H1 (cell line): ENCODE data around the gene CCDC157.

Source experiments
- BCL11A ChIP-seq, 2 experiments: IDR thresholded peaks; one replicate each; pipeline ENCODE4 v1.6.1; 2011; ENCODE audit warnings: low read depth in 2 of 2, low read length in 2 of 2, mild to moderate bottlenecking in 2 of 2
- CBX8 ChIP-seq: fragments of 300-800, 300-1000 bp; sonication (generic); IDR thresholded peaks from 2 replicates; pipeline ENCODE4 v1.7.1; 2016; ENCODE audit warnings: low read depth, low read length, borderline replicate concordance
- CTCF ChIP-seq, 3 experiments: IDR thresholded peaks; 1 replicate in 2 of 3; 2 replicates in 1 of 3; pipeline versions ENCODE4 v1.5.1 to v1.6.1; 2011; ENCODE audit warnings: low read length in 3 of 3, mild to moderate bottlenecking in 3 of 3, inconsistent platforms in 2 of 3, low read depth in 1 of 3, moderate library complexity in 1 of 3; ENCODE audit not compliant: insufficient read depth in 1 of 3; ENCODE audit errors: control extremely low read depth in 1 of 3
- NRF1 ChIP-seq: IDR thresholded peaks from 2 replicates; pipeline ENCODE4 v1.6.1; 2011; ENCODE audit warnings: mild to moderate bottlenecking, low read depth, low read length, improper control_type of control experiment
- POLR2A ChIP-seq, 2 experiments: IDR thresholded peaks; 1 replicate in 1 of 2; 2 replicates in 1 of 2; pipeline ENCODE4 v1.6.1; 2011; ENCODE audit warnings: low read depth in 2 of 2, low read length in 2 of 2, mild to moderate bottlenecking in 2 of 2; ENCODE audit errors: control extremely low read depth in 1 of 2
- RAD21 ChIP-seq, 2 experiments: IDR thresholded peaks in 1 of 2; conservative IDR thresholded peaks in 1 of 2; 2 replicates each; pipeline ENCODE4 v1.6.1; 2011; ENCODE audit warnings: low read depth in 2 of 2, low read length in 2 of 2, improper control_type of control experiment in 1 of 2, inconsistent platforms in 1 of 2, mild to moderate bottlenecking in 1 of 2, moderate library complexity in 1 of 2
- RFX5 ChIP-seq: IDR thresholded peaks from 2 replicates; pipeline ENCODE4 v1.6.1; 2011; ENCODE audit warnings: low read depth, low read length, improper control_type of control experiment, borderline replicate concordance
- SIN3A ChIP-seq, 2 experiments: IDR thresholded peaks in 1 of 2; conservative IDR thresholded peaks in 1 of 2; 2 replicates each; pipeline ENCODE4 v1.6.1; 2011 to 2012; ENCODE audit warnings: low read length in 2 of 2, improper control_type of control experiment in 1 of 2, low read depth in 1 of 2, mild to moderate bottlenecking in 1 of 2

- no peak for TF ChIP-seq NRF1
- no peak for TF ChIP-seq CTCF (IDR thresholded peaks at IDR 0.05; ENCODE audit: control extremely low read depth in 1 of 3, insufficient read depth in 1 of 3, low read depth in 1 of 3, low read length in 3 of 3)
- no peak for TF ChIP-seq RAD21 (IDR thresholded peaks at IDR 0.05 in 1 of 2, conservative IDR thresholded peaks at IDR 0.05 in 1 of 2; ENCODE audit: low read depth in 2 of 2, low read length in 2 of 2)
- no peak for TF ChIP-seq POLR2A (IDR thresholded peaks at IDR 0.05; ENCODE audit: control extremely low read depth in 1 of 2, low read depth in 2 of 2, low read length in 2 of 2)
- no peak for TF ChIP-seq RFX5
- TF ChIP-seq SIN3A (conservative IDR thresholded peaks at IDR 0.05 in 1 of 2, IDR thresholded peaks at IDR 0.05 in 1 of 2; ENCODE audit: low read depth in 1 of 2, low read length in 2 of 2), result no peak
- no peak for TF ChIP-seq BCL11A (IDR thresholded peaks at IDR 0.05; ENCODE audit: low read depth in 2 of 2, low read length in 2 of 2)
- TF ChIP-seq CBX8, result no peak
These were observed 45.7 kb upstream of the CCDC157 start for GRCh38 chr22:30310881-30311771.
